Measurements from ENCODE around the gene KCTD11.

The KCTD11 gene

GRCh38 chr17:7340179-7340578 lies 11.8 kb upstream of the KCTD11 start:
- DNase-seq (ENCODE audit: extremely low read depth, low read depth), result no peak
- TF ChIP-seq CTCF (IDR thresholded peaks at IDR 0.05; ENCODE audit: low read depth, low read length), result no peak

GRCh38 chr17:7341842-7342241 lies 10.1 kb upstream of the KCTD11 start:
- DNase-seq (ENCODE audit: extremely low read depth, low read depth), result no peak
- no peak for TF ChIP-seq CTCF (IDR thresholded peaks at IDR 0.05; ENCODE audit: low read depth, low read length)

- no peak for DNase-seq (ENCODE audit: extremely low read depth, low read depth)
- no peak for TF ChIP-seq CTCF (IDR thresholded peaks at IDR 0.05; ENCODE audit: low read depth, low read length)
These were observed 8.7 kb upstream of the KCTD11 start for GRCh38 chr17:7343250-7343649.

- no peak for TF ChIP-seq CTCF (IDR thresholded peaks at IDR 0.05; ENCODE audit: low read depth, low read length)
- DNase-seq (ENCODE audit: extremely low read depth, low read depth), result no peak
These were observed 5.0 kb upstream of the KCTD11 start for GRCh38 chr17:7346761-7347614.

- DNase-seq (ENCODE audit: extremely low read depth, low read depth), result no peak
- no peak for TF ChIP-seq CTCF (IDR thresholded peaks at IDR 0.05; ENCODE audit: low read depth, low read length)
These were observed 4.1 kb upstream of the KCTD11 start for GRCh38 chr17:7347630-7348477.

GRCh38 chr17:7348478-7349242 lies 3.3 kb upstream of the KCTD11 start:
- no peak for TF ChIP-seq CTCF (IDR thresholded peaks at IDR 0.05; ENCODE audit: low read depth, low read length)
- DNase-seq (ENCODE audit: extremely low read depth, low read depth), result no peak

All from AG09319 (cell line).